Brain pericyte (primary cell): ENCODE results near the gene SUN1.

ENCODE experiments used
- DNase-seq: peaks from one replicate; pipeline ENCODE4 v3.0.0-alpha.2; 2012; ENCODE audit warnings: low read depth, low spot score

Gene SUN1

GRCh38 chr7:877312-878232, 45.3 kb downstream of the SUN1 start:
- DNase-seq: no peak

GRCh38 chr7:879093-879492, 46.8 kb downstream of the SUN1 start:
- no peak for DNase-seq

- DNase-seq: no peak
Observed at GRCh38 chr7:879706-880105, 47.4 kb downstream of the SUN1 start.

GRCh38 chr7:880450-880849, 48.2 kb downstream of the SUN1 start:
- DNase-seq: no peak

GRCh38 chr7:881441-882234, 49.4 kb downstream of the SUN1 start:
- DNase-seq: no peak

GRCh38 chr7:882336-883035, 50.2 kb downstream of the SUN1 start:
- DNase-seq: no peak

- DNase-seq: no peak
Observed at GRCh38 chr7:883055-884021, 51.1 kb downstream of the SUN1 start.

GRCh38 chr7:884191-885003, 52.1 kb downstream of the SUN1 start:
- no peak for DNase-seq

GRCh38 chr7:885261-885892, 53.1 kb downstream of the SUN1 start:
- no peak for DNase-seq

- no peak for DNase-seq
Observed at GRCh38 chr7:885893-886625, 53.8 kb downstream of the SUN1 start.

GRCh38 chr7:886626-887487, 54.6 kb downstream of the SUN1 start:
- no peak for DNase-seq

GRCh38 chr7:887488-887820, 55.2 kb downstream of the SUN1 start:
- DNase-seq: no peak

GRCh38 chr7:888081-889024, 56.1 kb downstream of the SUN1 start:
- no peak for DNase-seq

GRCh38 chr7:889025-889390, 56.7 kb downstream of the SUN1 start:
- no peak for DNase-seq

- no peak for DNase-seq
Observed at GRCh38 chr7:889391-889790, 57.1 kb downstream of the SUN1 start.

GRCh38 chr7:890868-891267, 58.6 kb downstream of the SUN1 start:
- no peak for DNase-seq

GRCh38 chr7:891291-891690, 59.0 kb downstream of the SUN1 start:
- no peak for DNase-seq
